ENCODE results near the gene JAGN1. TPM values are rescaled to one million over a fixed set of nuclear protein-coding genes. Genes with fewer than 3 reads are reported as not detected.
A peak's percentile ranks its signal among the peaks of the same experiment; 100 is the strongest.

JAGN1 gene
- total and polyA plus RNA-seq, 2 of the 8 experiments (the other 6 are each of a cell fraction or from before 2014, with no cell fraction given): 26.9 to 51.6 TPM

- ChIA-PET POLR2A (ENCODE audit: partially characterized antibody) (no interaction called here), CTCF (ENCODE audit: partially characterized antibody) (interaction anchor here (0.9 kb wide), 1 partner anchor 51 kb away, joined by 3 read pairs; no protein-coding TSS in a partner anchor)
- DNase-seq (ENCODE audit: low read depth in 1 of 2, low spot score in 2 of 2): no peak
- no peak overlapping the region for H3K14ac ChIP-seq (ENCODE audit: insufficient read length)
- no peak overlapping the region for H2BK120ac ChIP-seq (replicated peaks; ENCODE audit: low read depth, low read length)
- peaks cover 4% of the 10 kb centered on the region; the same call in 1 of the 2 replicates for H3K23me2 ChIP-seq (ENCODE audit: low read depth, low read length)
- H3K36me3 ChIP-seq (ENCODE audit: control insufficient read depth in 2 of 4, insufficient read depth in 4 of 4, low read length in 3 of 4): no peaks in the 10 kb centered on the region
- H3K9ac ChIP-seq (replicated peaks in 1 of 4; ENCODE audit: extremely low read depth in 1 of 4, low read depth in 3 of 4, low read length in 3 of 4): no peak overlapping the region
- H3K4me1 ChIP-seq (replicated peaks in 1 of 4; ENCODE audit: control insufficient read depth in 3 of 4, insufficient read depth in 4 of 4, low read length in 3 of 4): peaks cover 0 to 5% (median 3%) of the 10 kb centered on the region in 4 experiments; a peak in 6 of 7 replicates
- no peak overlapping the region for H4K5ac ChIP-seq (ENCODE audit: insufficient read length, low read depth, low read length)
- H4K91ac ChIP-seq (replicated peaks; ENCODE audit: insufficient read length, low read length): no peak overlapping the region
- no peak overlapping the region for H3K27ac ChIP-seq (ENCODE audit: low read depth, low read length)
- no peaks in the 10 kb centered on the region for H3K79me2 ChIP-seq (ENCODE audit: control insufficient read depth in 1 of 2, insufficient read depth in 2 of 2, low read length in 2 of 2)
- H3K23ac ChIP-seq (ENCODE audit: insufficient read length): no peak overlapping the region
- H3K27me3 ChIP-seq (replicated peaks in 1 of 4; ENCODE audit: control insufficient read depth in 3 of 4, extremely low read depth in 1 of 4, insufficient read depth in 3 of 4, low read length in 3 of 4): peaks cover 0 to 12% (median 4%) of the 10 kb centered on the region in 4 experiments; a peak in 3 of 7 replicates
- H3K9me3 ChIP-seq (ENCODE audit: insufficient read depth in 2 of 2, low read depth in 1 of 2, low read length in 1 of 2): no peaks in the 10 kb centered on the region
- TF ChIP-seq JUND (IDR thresholded peaks at IDR 0.05; ENCODE audit: low read length) (no peak), KDM5A (IDR thresholded peaks at IDR 0.05; ENCODE audit: low read length) (no peak), BACH1 (IDR thresholded peaks at IDR 0.05; ENCODE audit: low read length) (no peak), CHD2 (IDR thresholded peaks at IDR 0.05; ENCODE audit: low read length) (no peak), POLR2A (IDR thresholded peaks at IDR 0.05; ENCODE audit: control extremely low read depth in 1 of 2, low read depth in 2 of 2, low read length in 2 of 2) (no peak), KDM4A (IDR thresholded peaks at IDR 0.05; ENCODE audit: low read depth, low read length, severe bottlenecking) (no peak), SRF (IDR thresholded peaks at IDR 0.05; ENCODE audit: low read depth, low read length) (no peak)
- no peaks in the 10 kb centered on the region for H3K79me1 ChIP-seq (ENCODE audit: low read depth, low read length)
- H2BK5ac ChIP-seq (ENCODE audit: low read depth, low read length): no peak overlapping the region
- no peak overlapping the region for H2AK5ac ChIP-seq (ENCODE audit: low read depth, low read length)
- H3K4ac ChIP-seq (replicated peaks; ENCODE audit: insufficient read length, low read depth, low read length): no peak overlapping the region
- H3K4me2 ChIP-seq (ENCODE audit: insufficient read depth in 1 of 2, low read depth in 2 of 2, low read length in 2 of 2): peak overlapping the region; percentile 76 to 82
- H3K18ac ChIP-seq (ENCODE audit: extremely low read depth, low read length): no peak overlapping the region
- H2BK15ac ChIP-seq (ENCODE audit: low read length): no peak overlapping the region
- no peak overlapping the region for H2BK12ac ChIP-seq (ENCODE audit: low read depth, low read length)
- peak overlapping the region; percentile 57; the same call in 1 of the 2 replicates for H4K8ac ChIP-seq (ENCODE audit: extremely low read depth, insufficient read depth, low read length)
- no peak overlapping the region for H3K56ac ChIP-seq (replicated peaks; ENCODE audit: insufficient read length, low read depth, low read length)
- H2BK20ac ChIP-seq (ENCODE audit: low read length): no peak overlapping the region
- H3K4me3 ChIP-seq (ENCODE audit: extremely low read depth in 1 of 4, insufficient read depth in 2 of 4, low read depth in 3 of 4, low read length in 4 of 4): peak overlapping the region in 3 of 4 experiments; percentile 21 to 57 (median 35); a peak in 5 of 8 replicates
- no peaks in the 10 kb centered on the region for H4K20me1 ChIP-seq (replicated peaks in 1 of 2; ENCODE audit: control insufficient read depth in 1 of 2, insufficient read depth in 2 of 2, low read length in 2 of 2)
- no peak overlapping the region for H2AFZ ChIP-seq (ENCODE audit: low read length)
- 79% methylated on average over 18 of the region's 22 CpGs; no CpG with 5 or more reads in 1 of the 2 experiments for WGBS, 2 experiments (ENCODE audit: extremely low coverage in 1 of 2, insufficient coverage in 1 of 2, insufficient read length in 1 of 2, insufficient replicate concordance in 2 of 2, low coverage in 1 of 2, low lambda C conversion rate in 2 of 2, missing lambda C conversion rate in 1 of 2)
- no peak for FAIRE-seq
Measured at GRCh38 chr3:9863058-9863772, 27.2 kb upstream of the JAGN1 start.
